Measurements from ENCODE around the gene SCFD2. TPM values are rescaled to one million over a fixed set of nuclear protein-coding genes. Genes with fewer than 3 reads are reported as not detected.

The SCFD2 gene
- total RNA-seq, 1 experiment from 2014 or later = 8.1 TPM

DNA sequence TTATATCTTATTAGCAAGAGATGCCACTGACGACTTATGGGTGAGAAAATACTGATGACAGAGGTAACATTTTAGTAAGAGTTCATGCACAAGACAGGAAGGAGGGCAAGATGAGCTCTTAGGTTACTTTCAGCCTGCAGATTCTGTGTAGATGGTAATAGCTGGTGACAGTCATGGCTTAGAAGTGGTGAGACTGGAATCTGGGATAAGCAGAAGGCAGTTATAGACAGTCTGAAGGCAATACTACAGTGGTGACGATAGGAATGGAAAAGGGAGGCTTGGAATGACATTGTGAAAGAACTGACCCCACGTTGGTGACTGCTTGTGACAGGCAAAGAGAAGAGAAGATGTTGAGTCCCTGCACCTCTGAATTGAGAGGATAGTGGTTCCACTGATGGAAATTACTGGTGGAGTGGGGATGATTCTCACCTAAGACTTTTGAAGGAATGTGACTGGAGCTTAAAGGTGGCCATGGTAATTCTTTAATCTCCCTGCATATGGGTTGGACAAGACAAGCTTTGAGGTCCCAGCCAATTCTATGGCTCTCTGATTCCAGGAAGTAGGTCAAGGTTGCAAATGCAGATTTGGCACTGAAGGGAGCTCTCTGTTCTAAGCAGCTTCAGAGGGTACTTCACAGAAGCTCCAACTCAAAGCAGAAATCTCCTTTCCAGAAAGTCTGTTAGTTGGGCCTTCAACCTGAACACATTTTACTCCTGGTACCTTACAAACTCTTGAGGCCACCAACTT lies 404.0 kb downstream of the SCFD2 start:
- H3K4me2 ChIP-seq = no peak overlapping the region
- ChIA-PET CTCF (interaction anchor here (0.6 kb wide), 1 partner anchor 25 kb away, joined by 3 read pairs; no protein-coding TSS in a partner anchor), POLR2A (ENCODE audit: unreplicated experiment) (no interaction called here)
- no peaks in the 10 kb centered on the region for H3K79me2 ChIP-seq (ENCODE audit: low read depth)
- DNase-seq = no peak
- H3F3A ChIP-seq (ENCODE audit: insufficient read depth, low read depth) = no peaks in the 10 kb centered on the region
- H2AFZ ChIP-seq = no peak overlapping the region
- no peaks in the 10 kb centered on the region for H3K9me2 ChIP-seq (ENCODE audit: insufficient read depth)
- BruUV-seq (replicated peaks) = no TSS peak
- H4K20me1 ChIP-seq (ENCODE audit: insufficient read depth) = no peaks in the 10 kb centered on the region
- no peaks in the 10 kb centered on the region for H3K36me3 ChIP-seq (ENCODE audit: low read depth)
- intact Hi-C loops (cut with micrococcal nuclease; ENCODE audit: unreplicated experiment) = no loop called here
- TF ChIP-seq, protein P1, sequence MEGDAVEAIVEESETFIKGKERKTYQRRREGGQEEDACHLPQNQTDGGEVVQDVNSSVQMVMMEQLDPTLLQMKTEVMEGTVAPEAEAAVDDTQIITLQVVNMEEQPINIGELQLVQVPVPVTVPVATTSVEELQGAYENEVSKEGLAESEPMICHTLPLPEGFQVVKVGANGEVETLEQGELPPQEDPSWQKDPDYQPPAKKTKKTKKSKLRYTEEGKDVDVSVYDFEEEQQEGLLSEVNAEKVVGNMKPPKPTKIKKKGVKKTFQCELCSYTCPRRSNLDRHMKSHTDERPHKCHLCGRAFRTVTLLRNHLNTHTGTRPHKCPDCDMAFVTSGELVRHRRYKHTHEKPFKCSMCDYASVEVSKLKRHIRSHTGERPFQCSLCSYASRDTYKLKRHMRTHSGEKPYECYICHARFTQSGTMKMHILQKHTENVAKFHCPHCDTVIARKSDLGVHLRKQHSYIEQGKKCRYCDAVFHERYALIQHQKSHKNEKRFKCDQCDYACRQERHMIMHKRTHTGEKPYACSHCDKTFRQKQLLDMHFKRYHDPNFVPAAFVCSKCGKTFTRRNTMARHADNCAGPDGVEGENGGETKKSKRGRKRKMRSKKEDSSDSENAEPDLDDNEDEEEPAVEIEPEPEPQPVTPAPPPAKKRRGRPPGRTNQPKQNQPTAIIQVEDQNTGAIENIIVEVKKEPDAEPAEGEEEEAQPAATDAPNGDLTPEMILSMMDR (conservative IDR thresholded peaks at IDR 0.05) = no peak
- no peak for TF ChIP-seq EZH2 (IDR thresholded peaks at IDR 0.05; ENCODE audit: low read depth)
- no peaks in the 10 kb centered on the region for H3K4me1 ChIP-seq (replicated peaks; ENCODE audit: insufficient read depth)
- H3K27me3 ChIP-seq (ENCODE audit: insufficient read depth, low read depth) = no peaks in the 10 kb centered on the region
- H3K27ac ChIP-seq = no peak overlapping the region
- H3K4me3 ChIP-seq = no peak overlapping the region
- no peaks in the 10 kb centered on the region for H3K9me3 ChIP-seq (ENCODE audit: insufficient read depth, low read depth)

DNA sequence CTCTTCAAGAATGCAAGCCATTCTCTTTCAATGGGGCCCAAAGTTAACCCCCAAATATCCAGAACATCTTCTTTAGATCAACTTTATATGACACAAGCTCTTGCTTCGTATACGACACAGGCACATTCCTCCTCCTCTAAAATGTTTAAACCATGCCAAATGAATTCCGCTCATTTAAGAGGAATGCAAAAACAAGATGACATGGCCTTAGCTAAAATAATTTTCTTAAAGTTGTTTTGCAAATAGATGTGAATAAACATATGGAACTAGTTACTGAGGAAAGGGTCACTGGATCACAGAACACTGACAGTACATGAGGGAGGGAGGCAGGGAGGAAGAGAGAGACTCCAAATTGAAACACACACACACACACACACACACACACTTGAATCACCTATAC lies 406.3 kb downstream of the SCFD2 start:
- no peak overlapping the region for H3K4me2 ChIP-seq
- no peaks in the 10 kb centered on the region for H3K79me2 ChIP-seq (ENCODE audit: low read depth)
- no peaks in the 10 kb centered on the region for H3K9me3 ChIP-seq (ENCODE audit: insufficient read depth, low read depth)
- H3K27ac ChIP-seq = no peak overlapping the region
- H3K27me3 ChIP-seq (ENCODE audit: insufficient read depth, low read depth) = no peaks in the 10 kb centered on the region
- no peaks in the 10 kb centered on the region for H3F3A ChIP-seq (ENCODE audit: insufficient read depth, low read depth)
- H2AFZ ChIP-seq = no peak overlapping the region
- ChIA-PET POLR2A (ENCODE audit: unreplicated experiment) (no interaction called here), CTCF (no interaction called here)
- intact Hi-C loops (cut with micrococcal nuclease; ENCODE audit: unreplicated experiment) = no loop called here
- H3K9me2 ChIP-seq (ENCODE audit: insufficient read depth) = no peaks in the 10 kb centered on the region
- no peak overlapping the region for H3K4me3 ChIP-seq
- no peaks in the 10 kb centered on the region for H3K36me3 ChIP-seq (ENCODE audit: low read depth)
- TF ChIP-seq EZH2 (IDR thresholded peaks at IDR 0.05; ENCODE audit: low read depth) = no peak
- TF ChIP-seq, protein P1 (conservative IDR thresholded peaks at IDR 0.05) = no peak
- no TSS peak for BruUV-seq (replicated peaks)
- no peaks in the 10 kb centered on the region for H4K20me1 ChIP-seq (ENCODE audit: insufficient read depth)
- no peak for DNase-seq
- H3K4me1 ChIP-seq (replicated peaks; ENCODE audit: insufficient read depth) = no peaks in the 10 kb centered on the region

DNA sequence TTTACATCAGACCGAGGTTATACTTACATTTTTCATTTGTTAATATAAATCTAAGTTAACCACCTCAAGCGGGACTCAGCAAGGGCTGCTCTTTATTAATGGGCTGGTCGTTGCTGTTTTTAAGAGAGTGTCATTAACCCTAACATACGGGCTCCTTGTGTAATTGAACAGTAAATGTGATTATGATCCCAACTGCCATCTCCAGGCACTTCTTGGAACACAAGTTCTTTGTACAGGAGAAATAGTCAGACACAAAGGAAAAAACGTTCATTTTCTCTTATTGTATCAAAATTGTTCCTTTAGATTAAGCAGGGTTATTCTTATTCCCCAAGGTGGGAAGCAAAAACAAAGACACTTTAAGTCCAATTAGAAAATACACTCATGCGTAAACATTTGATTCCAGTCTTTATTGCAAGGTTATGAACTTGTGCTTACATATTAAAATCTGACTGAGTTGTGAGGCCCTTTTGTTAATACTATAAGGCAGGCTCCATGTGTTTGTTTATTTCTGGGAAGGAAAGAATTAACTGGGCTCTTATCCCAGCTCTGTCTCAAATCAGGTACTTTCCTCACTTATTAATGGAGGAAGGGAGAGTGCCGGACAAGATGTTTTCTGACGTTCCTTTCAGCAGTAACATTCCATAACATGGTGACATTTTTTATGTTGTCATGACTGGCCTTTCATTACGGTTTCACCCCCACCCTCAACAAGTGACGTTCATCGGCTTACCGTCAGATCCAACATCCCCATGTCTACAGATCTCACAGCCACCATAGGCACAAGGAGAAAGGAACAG lies 407.8 kb downstream of the SCFD2 start:
- Histone ChIP-seq H3K79me2 (ENCODE audit: low read depth) (no peaks in the 10 kb centered on the region), H2AFZ (no peak overlapping the region), H3K27ac (no peak overlapping the region), H3K4me2 (no peak overlapping the region), H3K4me3 (no peak overlapping the region), H4K20me1 (ENCODE audit: insufficient read depth) (no peaks in the 10 kb centered on the region), H3K36me3 (ENCODE audit: low read depth) (no peaks in the 10 kb centered on the region), H3K4me1 (replicated peaks; ENCODE audit: insufficient read depth) (no peaks in the 10 kb centered on the region), H3F3A (ENCODE audit: insufficient read depth, low read depth) (no peaks in the 10 kb centered on the region), H3K9me2 (ENCODE audit: insufficient read depth) (no peaks in the 10 kb centered on the region), H3K9me3 (ENCODE audit: insufficient read depth, low read depth) (no peaks in the 10 kb centered on the region), H3K27me3 (ENCODE audit: insufficient read depth, low read depth) (no peaks in the 10 kb centered on the region)
- no TSS peak for BruUV-seq (replicated peaks)
- CTCF ChIA-PET = no interaction called here
- TF ChIP-seq EZH2 (IDR thresholded peaks at IDR 0.05; ENCODE audit: low read depth) = no peak
- TF ChIP-seq, protein P1 (conservative IDR thresholded peaks at IDR 0.05) = no peak
- DNase-seq = no peak
- POLR2A ChIA-PET (ENCODE audit: unreplicated experiment) = no interaction called here
- intact Hi-C loops (cut with micrococcal nuclease; ENCODE audit: unreplicated experiment) = no loop called here

Data from PC-9 (cell line).